Retina (tissue), 1 donor: ENCODE measurements around the gene SLFN12L.

Experiments used
- DNase-seq: peaks from one replicate; pipeline ENCODE4 v3.0.0-alpha.2; 2016

The SLFN12L gene

DNA sequence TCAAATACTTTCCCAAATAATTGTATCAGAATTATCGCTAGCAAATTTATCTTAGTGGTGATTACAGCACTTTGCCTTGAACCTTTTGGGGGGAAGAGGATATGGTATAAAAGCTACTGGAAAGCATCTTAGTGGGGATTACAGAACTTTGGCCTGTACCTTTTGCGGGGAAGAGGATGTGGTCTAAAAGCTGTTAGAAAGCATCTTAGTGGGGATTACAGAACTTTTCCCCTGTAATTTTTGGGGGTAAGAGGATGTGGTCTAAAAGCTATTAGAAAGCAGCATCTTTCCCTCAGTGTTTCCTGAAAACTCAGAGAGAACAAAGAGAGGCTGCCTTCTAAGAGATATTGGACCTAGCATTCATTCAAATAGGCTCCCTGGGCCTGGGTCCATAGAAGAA lies 109.2 kb downstream of the SLFN12L start:
- DNase-seq = no peak

DNA sequence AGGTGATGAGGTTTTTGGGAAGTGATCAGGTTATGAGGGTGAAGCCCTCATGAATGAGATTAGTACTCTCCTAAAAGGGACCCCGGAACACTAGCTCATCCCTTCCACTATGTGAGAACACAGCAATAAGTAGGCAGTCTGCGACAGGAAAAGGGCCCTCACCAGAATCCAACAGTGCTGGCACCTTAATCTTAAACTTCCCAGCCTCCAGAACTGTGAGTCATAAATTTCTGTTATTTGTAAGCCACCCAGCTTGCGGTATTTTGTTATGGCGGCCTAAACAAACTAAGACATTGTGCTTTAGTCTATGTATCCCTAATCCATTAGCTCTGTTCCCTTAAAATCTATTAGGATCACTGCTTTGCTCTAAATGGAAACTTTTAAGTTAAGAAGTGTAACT lies 113.7 kb downstream of the SLFN12L start:
- DNase-seq = no peak
